ENCODE data around the gene BLOC1S5.

GRCh38 chr6:8065519-8065911, 1.3 kb upstream of the BLOC1S5 start:
- TF ChIP-seq CREB1 (IDR thresholded peaks at IDR 0.05; ENCODE audit: low read depth) = no peak
- no peak for TF ChIP-seq NFIC (IDR thresholded peaks at IDR 0.05)
- TF ChIP-seq TEAD4 (IDR thresholded peaks at IDR 0.05) = no peak
- no peak for TF ChIP-seq YY1 (IDR thresholded peaks at IDR 0.05; ENCODE audit: low read depth)
- TF ChIP-seq RAD21 (IDR thresholded peaks at IDR 0.05; ENCODE audit: low read depth) = no peak
- no peak for TF ChIP-seq TCF12 (IDR thresholded peaks at IDR 0.05; ENCODE audit: low read depth)
- TF ChIP-seq USF1 (IDR thresholded peaks at IDR 0.05) = no peak

All from Ishikawa (cell line).